Glomerular visceral epithelial cell (primary cell): ENCODE measurements around the gene SPEG.

ENCODE experiments used
- DNase-seq: peaks from one replicate; pipeline ENCODE4 v3.0.0-alpha.2; 2016; ENCODE audit errors: extremely low spot score

The SPEG gene

DNA sequence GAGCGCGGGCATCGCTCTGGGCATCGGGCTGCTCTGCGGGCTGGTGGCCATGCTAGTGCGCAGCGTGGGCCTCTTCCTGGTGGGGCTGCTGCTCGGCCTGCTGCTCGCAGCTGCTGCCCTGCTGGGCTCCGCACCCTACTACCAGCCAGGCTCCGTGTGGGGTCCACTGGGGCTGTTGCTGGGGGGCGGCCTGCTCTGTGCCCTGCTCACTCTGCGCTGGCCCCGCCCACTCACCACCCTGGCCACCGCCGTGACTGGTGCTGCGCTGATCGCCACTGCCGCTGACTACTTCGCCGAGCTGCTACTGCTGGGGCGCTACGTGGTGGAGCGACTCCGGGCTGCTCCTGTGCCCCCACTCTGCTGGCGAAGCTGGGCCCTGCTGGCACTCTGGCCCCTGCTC is 113.0 kb downstream of the SPEG start:
- no peak for DNase-seq
